Activated CD4-positive, alpha-beta T cell treated with anti-CD3 and anti-CD28 coated beads, Interleukin-2, amount 50 U/mL, for 48 hours (primary cell): ENCODE results near the gene NUBP1.

Source experiments
- DNase-seq, 2 experiments: peaks; one replicate each; pipeline ENCODE4 v3.0.0-alpha.2; 2020

The NUBP1 gene

GRCh38 chr16:10808850-10809249, 65.2 kb downstream of the NUBP1 start:
- no peak for DNase-seq

- no peak for DNase-seq
Measured at GRCh38 chr16:10809706-10810105, 66.1 kb downstream of the NUBP1 start.

DNA sequence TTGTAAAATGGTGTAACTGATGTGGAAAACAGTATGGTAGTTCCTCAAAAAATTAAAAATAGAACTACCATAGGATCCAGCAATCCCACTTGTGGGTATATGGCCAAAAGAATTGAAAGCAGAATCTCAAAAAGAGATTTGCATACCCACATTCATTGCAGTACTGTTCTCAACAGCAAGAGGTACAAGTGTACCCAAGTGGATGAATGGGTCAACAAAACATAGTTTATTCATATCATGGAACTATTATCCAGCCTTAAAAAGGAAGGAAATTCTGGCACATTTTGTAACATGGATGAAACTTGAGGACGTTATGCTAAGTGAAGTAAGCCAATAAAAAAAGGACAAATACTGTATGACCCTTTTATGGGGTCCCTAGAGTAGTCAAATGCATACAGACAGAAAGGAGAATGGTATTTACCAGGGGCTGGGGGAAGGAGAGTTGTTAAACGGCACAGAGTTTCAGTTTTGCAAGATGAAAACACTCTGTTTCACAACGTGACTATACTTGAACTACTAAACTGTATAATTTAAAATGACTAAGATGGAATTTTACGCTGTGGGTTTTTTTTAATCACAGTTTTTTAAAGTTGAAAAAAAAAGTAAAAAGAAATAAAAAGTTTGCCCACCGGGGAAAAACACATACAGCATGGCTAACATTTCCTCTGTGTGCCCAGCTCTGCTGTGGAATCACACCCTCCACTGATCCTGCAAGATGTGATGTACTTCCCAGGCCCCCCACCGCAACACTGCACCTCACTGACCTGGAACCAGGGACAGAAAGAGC, 68.9 kb downstream of the NUBP1 start:
- peak; percentile 5 to 14 for DNase-seq

GRCh38 chr16:10813099-10813455, 69.4 kb downstream of the NUBP1 start:
- no peak for DNase-seq

DNA sequence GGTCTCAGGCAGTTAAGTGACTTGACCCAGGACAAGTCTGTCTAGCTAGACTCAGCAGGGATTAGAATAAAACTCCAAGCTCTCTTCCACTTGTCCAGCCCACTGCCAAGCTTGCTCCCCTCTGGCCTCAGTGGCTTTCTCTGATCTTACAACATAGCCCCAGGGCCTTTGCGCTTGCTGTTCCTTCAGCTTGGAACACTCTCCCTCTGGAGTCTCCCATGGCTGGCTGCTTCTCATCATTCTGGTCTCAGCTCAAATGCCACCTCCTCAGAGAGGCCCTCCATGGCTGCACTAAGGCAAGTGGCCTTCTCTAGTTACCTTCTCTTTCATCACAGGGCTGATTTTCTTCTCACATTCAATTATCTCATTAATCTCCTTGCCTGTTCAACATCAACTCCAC, 73.9 kb downstream of the NUBP1 start:
- DNase-seq, result no peak

GRCh38 chr16:10817963-10818941, 74.6 kb downstream of the NUBP1 start, which contains the start of gene TVP23A:
TSS of gene TVP23A (minus strand) at chr16:10818794. CDS start at chr16:10818493, 301 bp downstream.
- DNase-seq, result no peak
